Cerebellar cortex (tissue), 1 donor: ENCODE results near the gene CDK5RAP2.

Experiments
- DNase-seq: peaks from one replicate; pipeline ENCODE4 v3.0.0-alpha.2; 2015; ENCODE audit warnings: low spot score

Gene CDK5RAP2

DNA sequence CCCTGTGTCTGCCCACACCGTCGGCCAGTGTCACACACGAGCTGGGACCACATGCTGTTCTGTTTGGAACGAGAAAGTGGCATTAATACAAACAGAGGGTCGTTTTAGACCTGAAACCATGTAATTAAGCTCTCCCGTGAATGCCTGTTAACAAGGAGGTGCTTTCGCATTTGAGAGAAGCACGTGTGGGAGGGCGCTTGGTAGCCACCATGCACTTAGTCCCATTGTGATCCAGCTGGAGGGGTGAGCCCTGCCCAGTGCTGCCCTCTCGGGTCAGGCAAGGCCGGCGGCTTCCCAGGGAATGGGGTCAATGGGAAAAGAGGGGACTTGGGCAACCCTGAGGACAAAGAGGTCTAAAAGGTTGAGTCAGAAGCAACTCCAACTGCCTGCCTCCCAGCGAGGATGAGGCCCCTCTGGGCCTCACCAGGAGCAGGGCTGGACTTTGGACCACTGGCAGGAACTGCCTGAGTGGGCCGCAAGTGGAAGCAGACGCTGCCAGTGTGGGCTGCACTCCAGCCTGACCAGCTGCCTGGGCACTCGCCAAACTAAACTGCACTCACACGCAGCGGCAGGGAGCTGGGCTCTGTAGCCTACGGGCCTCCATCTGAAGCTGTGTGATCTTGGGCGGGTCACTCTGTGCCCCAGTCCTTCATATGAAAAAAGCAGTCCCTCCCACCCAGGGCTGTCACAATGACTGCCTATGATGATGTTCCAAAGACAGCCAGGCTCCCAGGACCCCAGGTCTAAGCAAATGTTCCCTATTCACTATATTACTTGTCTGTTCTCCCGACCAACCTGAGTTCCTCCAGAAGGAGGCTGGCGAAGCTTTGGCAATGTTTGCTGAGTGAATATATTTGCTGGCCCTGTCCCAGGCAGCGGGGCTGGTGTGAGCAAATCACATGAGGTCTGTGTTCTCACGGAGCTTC lies 195.7 kb downstream of the CDK5RAP2 start:
- DNase-seq, result no peak

GRCh38 chr9:120383611-120383998 lies 196.4 kb downstream of the CDK5RAP2 start:
- no peak for DNase-seq

DNA sequence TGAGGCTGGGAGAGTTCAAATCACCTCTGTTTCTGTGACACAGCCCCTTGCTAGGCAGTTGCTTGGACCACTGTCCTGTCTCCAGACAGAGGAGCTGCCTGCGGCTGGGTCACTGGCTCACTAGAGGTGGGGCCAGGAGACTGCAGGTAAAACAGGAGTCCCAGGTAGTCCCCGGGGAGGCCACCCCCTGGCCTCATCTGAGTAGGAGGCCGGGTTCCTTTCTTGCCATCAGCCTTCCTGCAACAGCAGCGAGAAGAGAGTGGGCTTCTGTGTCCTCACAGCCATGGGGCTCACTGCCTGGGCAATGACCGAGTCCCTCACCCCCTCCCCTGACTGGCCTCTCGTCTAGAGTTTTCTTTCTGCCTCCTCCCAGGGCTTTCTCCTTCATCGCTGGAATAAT lies 197.5 kb downstream of the CDK5RAP2 start:
- no peak for DNase-seq

DNA sequence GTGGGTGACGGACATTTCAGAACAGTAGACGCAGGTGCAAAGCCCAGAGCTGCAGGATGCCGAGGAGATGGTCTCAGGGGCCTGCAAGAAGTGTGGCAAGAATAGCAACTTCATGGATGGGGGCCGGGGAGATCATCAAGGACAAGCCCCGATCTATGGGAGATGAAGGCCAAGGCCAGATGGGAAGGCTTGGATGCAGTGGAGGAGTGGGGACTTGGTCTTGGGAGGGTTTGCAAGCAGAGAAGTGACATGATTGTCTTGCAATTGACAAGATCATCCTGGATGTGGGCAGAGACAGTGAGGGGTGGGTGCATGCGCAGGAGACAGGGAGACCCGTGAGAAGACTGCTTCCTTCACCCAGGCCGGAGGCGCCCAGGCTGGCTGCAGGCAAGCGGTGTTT lies 198.1 kb downstream of the CDK5RAP2 start:
- DNase-seq, result no peak

DNA sequence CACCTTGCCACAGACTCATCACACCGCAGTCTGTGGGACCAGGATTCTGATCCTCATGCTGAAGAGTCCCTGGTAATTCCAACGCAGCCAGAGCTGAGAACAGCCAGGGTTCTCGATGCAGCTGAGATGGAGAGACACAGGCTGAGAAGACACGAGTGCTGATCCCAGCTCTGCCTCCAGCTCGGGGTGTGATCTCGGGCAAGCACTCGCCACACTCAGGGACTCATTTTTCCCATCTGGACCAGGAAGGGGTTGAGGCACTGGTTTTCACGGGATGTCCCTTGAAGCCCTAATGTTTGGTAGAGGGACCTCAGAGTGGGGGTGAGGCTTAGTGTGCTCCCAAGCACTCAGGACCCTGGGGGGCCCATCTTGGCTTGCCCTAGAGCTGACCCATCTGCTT lies 200.4 kb downstream of the CDK5RAP2 start:
- no peak for DNase-seq

DNA sequence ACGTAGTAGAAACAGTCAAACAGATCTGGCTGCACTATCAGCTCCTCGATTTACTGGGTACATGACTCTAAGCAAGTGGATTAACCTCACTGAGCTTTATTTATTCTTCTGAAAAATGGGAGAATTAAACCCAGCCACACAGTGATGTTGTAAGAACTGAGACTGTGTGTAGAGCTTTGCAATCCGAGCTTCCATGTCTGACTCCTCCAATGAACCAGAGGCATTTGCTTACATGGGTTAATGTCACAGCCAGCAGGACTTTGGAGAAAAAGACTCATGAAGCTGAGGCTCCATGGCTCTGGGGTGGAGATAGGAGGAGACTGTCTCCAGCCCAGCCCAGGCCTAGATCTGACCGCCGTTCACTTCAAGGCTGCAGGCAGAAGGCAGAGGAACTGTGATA lies 201.3 kb downstream of the CDK5RAP2 start:
- no peak for DNase-seq

DNA sequence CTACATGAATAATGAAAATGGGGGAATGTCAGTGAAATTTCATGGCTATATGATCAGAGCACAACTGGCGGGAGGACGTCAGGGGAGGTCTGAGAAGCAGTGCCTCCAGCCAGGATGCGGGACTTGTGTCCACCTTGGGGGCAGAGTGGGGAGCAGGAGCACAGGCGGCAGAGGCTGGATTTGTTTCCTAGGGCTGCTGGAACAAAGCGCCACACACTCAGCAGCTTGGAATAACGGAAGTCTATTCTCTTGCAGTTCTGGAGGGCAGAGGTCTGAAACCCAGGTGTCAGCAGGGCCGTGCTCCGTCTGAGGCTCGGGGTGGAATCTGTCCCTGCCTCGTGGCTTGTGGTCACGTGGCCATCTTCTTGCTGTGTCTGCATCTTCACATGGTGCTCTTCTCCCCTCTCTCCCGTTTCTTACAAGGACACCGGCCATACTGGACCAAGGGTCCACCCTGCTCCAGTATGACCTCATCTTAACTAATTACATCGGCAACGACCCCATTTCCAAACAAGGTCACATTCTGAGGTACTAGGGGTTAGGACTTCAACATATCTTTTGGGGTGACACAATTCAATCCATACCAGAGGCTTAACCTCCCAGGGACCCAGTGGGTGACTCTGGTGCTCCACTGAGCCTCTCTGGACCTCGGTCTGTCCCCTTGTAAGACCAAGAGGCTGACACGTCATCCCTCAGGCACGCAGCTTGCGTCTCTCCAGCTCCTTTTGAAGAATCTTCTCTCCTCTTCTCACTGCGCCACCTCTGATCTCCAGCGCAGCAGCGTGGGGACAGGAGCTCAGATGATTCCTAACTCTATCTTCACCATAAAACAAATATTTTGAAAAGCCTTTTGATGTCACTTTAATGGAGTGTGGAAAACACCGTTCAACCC lies 202.5 kb downstream of the CDK5RAP2 start:
- DNase-seq, result no peak

DNA sequence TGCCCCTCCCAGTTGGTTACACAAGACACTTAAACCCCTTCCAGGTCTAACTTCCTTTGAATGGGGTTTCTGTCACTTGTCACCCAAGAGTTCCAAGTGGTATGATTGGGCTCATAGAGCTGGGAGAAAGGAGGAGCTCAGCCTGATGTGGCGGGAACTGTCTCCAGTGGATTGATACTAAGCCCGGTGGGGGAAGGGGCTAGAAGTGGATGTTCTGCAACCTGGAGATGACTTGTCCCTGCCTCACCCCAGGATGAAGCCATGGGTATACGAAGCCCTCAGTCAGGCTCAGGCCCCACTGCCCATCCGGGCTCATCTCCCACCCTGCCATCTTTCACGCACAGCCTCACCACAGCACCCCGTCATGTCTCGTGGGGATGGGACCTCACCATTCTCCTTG lies 203.9 kb downstream of the CDK5RAP2 start:
- no peak for DNase-seq

GRCh38 chr9:120375316-120375715 lies 204.7 kb downstream of the CDK5RAP2 start:
- DNase-seq, result no peak

- DNase-seq, result no peak
Observed at GRCh38 chr9:120374817-120375216, 205.2 kb downstream of the CDK5RAP2 start.

DNA sequence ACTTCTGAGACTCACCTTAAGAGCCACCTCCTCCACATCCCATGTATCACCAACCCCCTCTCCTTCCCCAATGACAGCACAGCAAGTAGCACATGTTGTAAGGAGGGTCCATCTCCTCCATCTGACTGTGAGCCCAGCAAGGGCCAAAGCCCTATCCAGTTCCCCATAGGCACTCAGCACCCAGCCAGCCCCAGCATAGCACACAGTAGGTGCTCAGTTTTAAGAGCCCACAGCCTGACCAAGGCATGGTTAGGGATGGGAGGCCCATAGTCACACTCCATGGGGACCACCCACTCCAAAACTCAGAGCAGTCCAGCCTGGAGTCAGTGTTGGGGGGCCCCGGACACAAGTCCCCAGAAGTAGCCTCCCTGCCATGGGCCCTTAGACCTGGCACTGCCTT lies 205.7 kb downstream of the CDK5RAP2 start:
- DNase-seq, result no peak

DNA sequence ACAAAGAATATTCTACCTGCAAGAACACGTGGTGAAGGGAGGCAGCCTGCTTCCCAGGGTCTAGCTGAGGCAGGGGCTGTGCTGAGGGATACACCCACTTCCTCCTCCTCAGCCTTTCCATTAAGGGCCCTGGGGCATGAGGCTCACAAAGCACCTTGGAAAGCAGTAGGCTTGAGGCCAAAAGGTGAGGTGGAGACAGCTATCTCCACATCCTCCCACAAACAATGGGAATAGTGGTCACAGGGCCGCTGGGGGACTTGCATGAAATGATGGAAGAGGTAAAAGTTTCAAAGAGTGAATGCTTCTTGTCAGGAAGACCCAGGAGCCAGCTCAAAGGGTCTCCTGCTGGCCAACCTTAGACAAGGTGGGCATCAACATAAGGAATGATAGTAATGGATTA lies 207.9 kb downstream of the CDK5RAP2 start:
- no peak for DNase-seq

DNA sequence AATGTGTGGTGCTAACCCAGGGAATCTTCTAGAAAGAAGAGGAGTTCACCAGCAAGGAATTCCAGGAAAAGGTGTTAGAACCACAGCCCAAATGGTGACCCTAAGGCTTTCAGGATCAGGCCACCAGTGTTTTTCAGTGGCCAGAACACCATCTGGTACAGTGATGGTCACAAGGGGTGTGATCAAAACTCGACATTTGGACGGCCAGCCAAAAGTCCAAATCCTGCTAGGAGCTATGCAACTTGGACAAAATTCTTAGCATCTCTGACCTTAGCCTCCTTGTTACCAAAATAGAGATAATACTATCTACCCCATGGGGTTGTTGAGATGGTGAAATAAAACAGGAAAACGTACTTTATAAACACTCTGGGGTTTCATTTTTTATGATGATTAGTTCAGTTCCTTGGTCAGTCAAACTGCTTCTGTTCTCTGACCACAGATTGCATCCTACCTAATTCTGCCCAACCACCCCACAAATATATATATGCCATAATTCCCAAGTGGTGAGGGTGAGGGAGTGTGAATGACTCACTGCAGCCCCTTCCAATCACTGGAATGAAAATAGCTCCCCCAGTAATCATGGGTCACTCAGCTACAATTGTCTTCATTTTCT lies 210.3 kb downstream of the CDK5RAP2 start:
- no peak for DNase-seq

- no peak for DNase-seq
Observed at GRCh38 chr9:120368799-120369198, 211.2 kb downstream of the CDK5RAP2 start.

- peak; percentile 76 for DNase-seq
Observed at GRCh38 chr9:120366644-120367019, 213.3 kb downstream of the CDK5RAP2 start.

GRCh38 chr9:120365386-120365785 lies 214.6 kb downstream of the CDK5RAP2 start:
- peak; percentile 14 for DNase-seq

DNA sequence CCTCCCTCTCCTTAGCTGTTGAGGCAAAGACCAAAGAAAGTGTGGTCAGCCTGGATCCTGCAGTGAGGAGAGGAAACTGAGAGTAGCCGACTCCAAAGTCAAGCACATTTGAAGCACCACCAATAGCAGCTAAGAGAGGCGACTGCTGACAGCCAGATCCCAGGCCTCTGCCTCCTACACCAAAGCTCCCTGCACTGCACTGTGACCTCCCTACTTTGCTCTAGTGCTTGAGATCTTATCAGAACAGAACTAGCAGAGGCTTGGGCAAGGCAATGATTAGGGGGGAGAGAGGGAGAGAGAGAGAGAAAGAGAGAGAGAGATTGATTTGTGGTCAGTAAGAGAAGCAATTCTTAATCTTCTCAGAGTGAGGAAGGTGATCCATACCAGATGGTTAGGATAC lies 216.3 kb downstream of the CDK5RAP2 start:
- DNase-seq, result no peak

GRCh38 chr9:120362446-120362845 lies 217.5 kb downstream of the CDK5RAP2 start:
- no peak for DNase-seq

DNA sequence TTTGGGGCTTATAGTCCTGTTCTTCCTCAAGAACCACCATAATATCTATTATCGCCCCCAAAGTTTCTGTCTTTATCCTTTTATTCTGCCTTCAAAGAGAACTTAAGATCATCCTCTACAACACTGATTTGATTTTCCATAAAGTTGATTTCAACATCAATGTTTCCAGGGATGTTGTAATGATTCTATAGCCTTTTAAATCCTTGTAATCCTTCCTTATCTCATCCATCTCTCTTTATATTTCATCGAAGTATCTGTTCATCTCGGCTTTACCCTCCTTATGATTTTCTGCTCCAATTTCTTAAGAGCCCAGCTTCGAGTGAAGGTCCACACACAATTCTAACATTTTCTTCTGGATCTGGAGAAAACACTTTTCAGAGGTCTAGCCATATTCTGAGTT lies 218.4 kb downstream of the CDK5RAP2 start:
- no peak for DNase-seq

- DNase-seq, result no peak
Observed at GRCh38 chr9:120360510-120360909, 219.5 kb downstream of the CDK5RAP2 start.

- no peak for DNase-seq
Observed at GRCh38 chr9:120360046-120360445, 219.9 kb downstream of the CDK5RAP2 start.

DNA sequence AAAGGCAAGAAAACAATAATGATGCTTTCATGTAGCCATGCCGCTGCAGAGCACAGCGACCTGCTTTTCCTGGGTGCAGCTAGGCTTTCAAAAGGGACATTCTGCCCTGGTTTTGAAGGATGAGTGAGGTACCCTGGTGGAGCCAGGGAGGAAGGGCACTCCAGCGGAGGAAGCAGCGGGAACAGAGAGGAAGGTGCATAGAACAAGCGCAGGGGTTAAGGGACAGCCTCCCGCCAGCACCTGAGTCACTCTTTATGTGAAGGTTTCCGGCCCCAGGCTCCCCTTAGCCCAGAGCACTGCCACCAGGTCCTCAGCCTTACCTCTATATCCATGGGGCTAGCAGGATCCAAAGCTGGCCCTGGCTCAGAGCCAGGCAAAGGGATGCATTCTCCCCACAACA lies 221.1 kb downstream of the CDK5RAP2 start:
- DNase-seq, result no peak

- DNase-seq, result no peak
Observed at GRCh38 chr9:120353506-120353905, 226.5 kb downstream of the CDK5RAP2 start.
